Endothelial cell of umbilical vein (primary cell): ENCODE measurements around the gene IGSF6. TPM values are rescaled to one million over a fixed set of nuclear protein-coding genes. Genes with fewer than 3 reads are reported as not detected.

Experiments
- BruUV-seq: library from RNA; stranded (reverse); fragments of 400-500 nt; replicated peaks from 2 replicates; lab custom pipeline; 2021; lab: Mats Ljungman, UMichigan
- CTCF ChIA-PET: fragments of 300-600, 350-600 bp; sonication (Branson Sonifier 250); formaldehyde crosslinking; loops from one replicate; lab custom pipeline; 2021; ENCODE audit warnings: antibody characterized with exemption, inconsistent platforms; lab: Charles Lee
- POLR2A ChIA-PET: fragments of 300-600, 350-600 bp; sonication (Branson Sonifier 250); formaldehyde crosslinking; loops from one replicate; lab custom pipeline; 2021; ENCODE audit warnings: antibody characterized with exemption, inconsistent platforms; lab: Charles Lee
- DNase-seq: peaks from one replicate; pipeline ENCODE4 v3.0.0-alpha.2; 2011; ENCODE audit warnings: low read depth, low spot score
- FAIRE-seq: peaks from 2 replicates; lab custom pipeline; 2011; peaks lifted over from hg19 to GRCh38; lab: Jason Lieb, UNC
- H2AFZ ChIP-seq: 2 replicates; pipeline ENCODE4 v1.6.0; 2012; ENCODE audit warnings: low read depth, low read length, control low read depth, inconsistent platforms
- H3K27ac ChIP-seq: 2 replicates; pipeline ENCODE4 v1.5.1; 2011; ENCODE audit warnings: low read depth, mild to moderate bottlenecking, control low read depth, low read length, moderate library complexity; ENCODE audit not compliant: insufficient read depth
- H3K27me3 ChIP-seq, 2 experiments: 2 replicates each; pipeline versions ENCODE4 v1.6.0 to v1.6.1; 2011; ENCODE audit warnings: low read length in 2 of 2, mixed read lengths in 1 of 2; ENCODE audit not compliant: control insufficient read depth in 2 of 2, insufficient read depth in 2 of 2
- H3K36me3 ChIP-seq, 2 experiments: 2 replicates in 1 of 2; 3 replicates in 1 of 2; pipeline ENCODE4 v1.5.1; 2011; ENCODE audit warnings: low read length in 2 of 2, mild to moderate bottlenecking in 1 of 2, moderate library complexity in 1 of 2; ENCODE audit not compliant: control insufficient read depth in 2 of 2, insufficient read depth in 2 of 2; ENCODE audit errors: extremely low read depth in 1 of 2
- H3K4me1 ChIP-seq: 3 replicates; pipeline ENCODE4 v1.5.1; 2011; ENCODE audit warnings: mild to moderate bottlenecking, low read length; ENCODE audit not compliant: control insufficient read depth, insufficient read depth; ENCODE audit errors: extremely low read depth
- H3K4me2 ChIP-seq: 2 replicates; pipeline ENCODE4 v1.6.1; 2011; ENCODE audit warnings: low read length, control low read depth, mixed read lengths; ENCODE audit not compliant: insufficient read depth
- H3K4me3 ChIP-seq, 3 experiments: fragments of 200-600 bp in 1 of 3; sonication (generic), shearing (Covaris generic) in 1 of 3; replicated peaks in 1 of 3; 2 replicates each; pipeline ENCODE4 v1.5.1; 2011 to 2016; ENCODE audit warnings: control low read depth in 3 of 3, low read length in 3 of 3, mild to moderate bottlenecking in 2 of 3, inconsistent platforms in 1 of 3, low read depth in 1 of 3, moderate library complexity in 1 of 3; ENCODE audit not compliant: insufficient read depth in 1 of 3
- H3K79me2 ChIP-seq: 2 replicates; pipeline ENCODE4 v1.6.0; 2012; ENCODE audit warnings: low read length, inconsistent platforms; ENCODE audit not compliant: control insufficient read depth, insufficient read depth
- H3K9ac ChIP-seq: replicated peaks from 2 replicates; pipeline ENCODE3; 2011; ENCODE audit warnings: low read length, control low read depth; ENCODE audit not compliant: insufficient read depth; ENCODE audit errors: extremely low read depth
- H3K9me1 ChIP-seq: replicated peaks from 3 replicates; pipeline ENCODE4 v1.6.0; 2011; ENCODE audit warnings: mild to moderate bottlenecking, low read length; ENCODE audit not compliant: control insufficient read depth, insufficient read depth; ENCODE audit errors: extremely low read depth
- H3K9me3 ChIP-seq: replicated peaks from 2 replicates; pipeline ENCODE4 v1.5.1; 2012; ENCODE audit warnings: low read length, inconsistent platforms; ENCODE audit not compliant: control insufficient read depth, insufficient read depth
- H4K20me1 ChIP-seq: replicated peaks from 2 replicates; pipeline ENCODE3; 2011; ENCODE audit warnings: mild to moderate bottlenecking, low read length; ENCODE audit not compliant: control insufficient read depth, insufficient read depth; ENCODE audit errors: extremely low read depth
- EZH2 ChIP-seq: IDR thresholded peaks from 2 replicates; pipeline ENCODE4 v1.6.1; 2012; ENCODE audit warnings: borderline replicate concordance, low read depth, mild to moderate bottlenecking, moderate library complexity, low read length, inconsistent platforms; ENCODE audit not compliant: severe bottlenecking
- FOS ChIP-seq: IDR thresholded peaks from 2 replicates; pipeline ENCODE4 v1.6.1; 2011; ENCODE audit warnings: mild to moderate bottlenecking, low read length, moderate library complexity, borderline replicate concordance; ENCODE audit not compliant: insufficient read depth
- JUN ChIP-seq: IDR thresholded peaks from 2 replicates; pipeline ENCODE4 v1.6.1; 2011; ENCODE audit warnings: borderline replicate concordance, low read depth; ENCODE audit not compliant: insufficient read length, insufficient read depth
- MYC ChIP-seq: IDR thresholded peaks from one replicate; pipeline ENCODE4 v1.6.1; 2011; ENCODE audit warnings: mild to moderate bottlenecking, low read depth, low read length
- POLR2A ChIP-seq: IDR thresholded peaks from 2 replicates; pipeline ENCODE4 v1.6.1; 2012; ENCODE audit warnings: low read depth, mild to moderate bottlenecking, control low read depth, low read length
- POLR2AphosphoS5 ChIP-seq: IDR thresholded peaks from 2 replicates; pipeline ENCODE4 v1.6.1; 2012; ENCODE audit warnings: low read depth, mild to moderate bottlenecking, control low read depth, low read length, moderate library complexity; ENCODE audit not compliant: insufficient read depth
- dilution Hi-C: fragments of 300-500 bp; cut with MboI; formaldehyde crosslinking; loops from one replicate; pipeline ENCODE4 v1.15.0; 2019; ENCODE audit warnings: low sequenced_read_pairs; ENCODE audit not compliant: extremely low pct_ligation_motif_present
- intact Hi-C: fragments of 100-400 bp; cut with micrococcal nuclease; formaldehyde crosslinking; loops from one replicate; pipeline ENCODE4 v1.10.0; 2022
- polyA plus RNA-seq, 4 experiments: library from polyadenylated mRNA; depleted of rRNA in 3 of 4; stranded (reverse) in 3 of 4; unstranded in 1 of 4; fragments of >200 nt; gene quantifications; 2 replicates each; pipeline versions ENCODE4 v1.2.1 to v1.2.3, GENCODE V29; 2011 to 2012; ENCODE audit warnings: missing spikeins in 1 of 4
- total RNA-seq: library from RNA; stranded (reverse); gene quantifications from 2 replicates; pipeline ENCODE4 v1.2.3, GENCODE V29; 2021
- TF ChIP-seq, protein P1 (sequence below), 2 donors: IDR thresholded peaks; 1 replicate in 1 of 2; 2 replicates in 1 of 2; pipeline ENCODE4 v1.5.1; 2011; ENCODE audit warnings: low read length in 2 of 2, mild to moderate bottlenecking in 2 of 2, moderate library complexity in 2 of 2, control low read depth in 1 of 2, inconsistent platforms in 1 of 2, low read depth in 1 of 2; ENCODE audit not compliant: insufficient read depth in 1 of 2; ENCODE audit errors: extremely low read depth in 1 of 2
- TF ChIP-seq, protein P2 (sequence below): IDR thresholded peaks from 2 replicates; pipeline ENCODE4 v1.6.1; 2011; ENCODE audit not compliant: insufficient read depth, insufficient read length

Gene IGSF6
- total and polyA plus RNA-seq, 2 donors (not counting 3 experiments of a cell fraction or from before 2014, with no cell fraction given): not detected

DNA sequence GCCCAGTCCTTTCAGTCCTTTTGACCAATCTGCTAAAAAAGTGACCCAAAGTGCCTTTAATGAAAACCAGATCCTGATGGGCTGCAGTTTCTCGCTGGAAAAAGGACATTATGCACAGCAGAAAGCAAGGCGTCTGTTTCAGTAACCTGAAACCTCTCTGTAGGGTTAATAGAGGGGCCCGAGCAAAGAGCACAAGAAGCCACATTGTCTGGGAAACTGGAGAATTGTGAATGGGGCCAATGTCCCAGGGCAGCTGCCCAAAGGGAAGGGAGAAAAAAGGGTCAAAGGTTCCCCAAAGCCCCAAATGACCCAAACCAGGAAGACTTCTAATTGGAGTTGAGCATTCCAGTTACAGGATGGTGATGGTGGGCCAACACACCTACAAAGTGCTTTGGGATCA lies 14.4 kb upstream of the IGSF6 start:
- BruUV-seq: no TSS peak
- CTCF ChIA-PET: interaction anchor here (4.2 kb wide), 1 partner anchor 10 kb away, joined by 29 read pairs; no protein-coding TSS in a partner anchor
- POLR2A ChIA-PET: no interaction called here
- Histone ChIP-seq H3K9me3 (no peaks in the 10 kb centered on the region), H3K4me3 (no peak overlapping the region), H2AFZ (no peak overlapping the region), H3K9ac (no peak overlapping the region), H3K4me1 (no peaks in the 10 kb centered on the region), H3K79me2 (no peaks in the 10 kb centered on the region), H3K4me2 (no peak overlapping the region), H3K36me3 (no peaks in the 10 kb centered on the region), H3K9me1 (no peaks in the 10 kb centered on the region), H3K27ac (no peak overlapping the region), H3K27me3 (peaks cover 7 to 17% of the 10 kb centered on the region in 2 experiments), H4K20me1 (no peaks in the 10 kb centered on the region)
- TF ChIP-seq JUN (no peak), FOS (no peak), POLR2AphosphoS5 (no peak), EZH2 (no peak), MYC (no peak), POLR2A (no peak)
- TF ChIP-seq, protein P1, sequence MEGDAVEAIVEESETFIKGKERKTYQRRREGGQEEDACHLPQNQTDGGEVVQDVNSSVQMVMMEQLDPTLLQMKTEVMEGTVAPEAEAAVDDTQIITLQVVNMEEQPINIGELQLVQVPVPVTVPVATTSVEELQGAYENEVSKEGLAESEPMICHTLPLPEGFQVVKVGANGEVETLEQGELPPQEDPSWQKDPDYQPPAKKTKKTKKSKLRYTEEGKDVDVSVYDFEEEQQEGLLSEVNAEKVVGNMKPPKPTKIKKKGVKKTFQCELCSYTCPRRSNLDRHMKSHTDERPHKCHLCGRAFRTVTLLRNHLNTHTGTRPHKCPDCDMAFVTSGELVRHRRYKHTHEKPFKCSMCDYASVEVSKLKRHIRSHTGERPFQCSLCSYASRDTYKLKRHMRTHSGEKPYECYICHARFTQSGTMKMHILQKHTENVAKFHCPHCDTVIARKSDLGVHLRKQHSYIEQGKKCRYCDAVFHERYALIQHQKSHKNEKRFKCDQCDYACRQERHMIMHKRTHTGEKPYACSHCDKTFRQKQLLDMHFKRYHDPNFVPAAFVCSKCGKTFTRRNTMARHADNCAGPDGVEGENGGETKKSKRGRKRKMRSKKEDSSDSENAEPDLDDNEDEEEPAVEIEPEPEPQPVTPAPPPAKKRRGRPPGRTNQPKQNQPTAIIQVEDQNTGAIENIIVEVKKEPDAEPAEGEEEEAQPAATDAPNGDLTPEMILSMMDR (IDR thresholded peaks at IDR 0.05; ENCODE audit: extremely low read depth in 1 of 2, insufficient read depth in 1 of 2, low read depth in 1 of 2, low read length in 2 of 2): no peak
- TF ChIP-seq, protein P2, sequence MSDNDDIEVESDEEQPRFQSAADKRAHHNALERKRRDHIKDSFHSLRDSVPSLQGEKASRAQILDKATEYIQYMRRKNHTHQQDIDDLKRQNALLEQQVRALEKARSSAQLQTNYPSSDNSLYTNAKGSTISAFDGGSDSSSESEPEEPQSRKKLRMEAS: no peak
- intact Hi-C loops: no loop called here
- FAIRE-seq (no peak), DNase-seq (no peak)
- dilution Hi-C loops: no loop called here
